ENCODE measurements around the gene DKK3. TPM values are rescaled to one million over a fixed set of nuclear protein-coding genes. Genes with fewer than 3 reads are reported as not detected.

DKK3 gene
- total and polyA plus RNA-seq, 2 donors from 2014 or later, result 49.6 to 59.5 TPM

- no peaks in the 10 kb centered on the region for H3K27me3 ChIP-seq (ENCODE audit: control insufficient read depth, insufficient read depth, low read length)
- H3K27ac ChIP-seq (ENCODE audit: low read depth in 2 of 2, low read length in 2 of 2), result no peak overlapping the region
- H3K9me3 ChIP-seq (ENCODE audit: control insufficient read depth in 2 of 3, insufficient read depth in 1 of 3, low read length in 3 of 3), result no peaks in the 10 kb centered on the region
- peak in 1 of 5 donors; percentile 22 for DNase-seq
- no peak overlapping the region for H3K9ac ChIP-seq (ENCODE audit: low read length in 3 of 3)
- TF ChIP-seq CTCF (IDR thresholded peaks at IDR 0.05; ENCODE audit: borderline replicate concordance, extremely low read depth, insufficient read depth), result no peak
- FAIRE-seq, result no peak
- H3K36me3 ChIP-seq (ENCODE audit: control insufficient read depth in 2 of 3, insufficient read depth in 3 of 3, low read length in 3 of 3), result no peaks in the 10 kb centered on the region
- H3K4me3 ChIP-seq (ENCODE audit: low read length in 3 of 3), result no peak overlapping the region
- intact Hi-C loops (cut with DNase I), result no loop called here
- no peaks in the 10 kb centered on the region for H3K4me1 ChIP-seq (ENCODE audit: control insufficient read depth in 2 of 3, insufficient read depth in 2 of 3, low read depth in 1 of 3, low read length in 3 of 3)
Observed at GRCh38 chr11:12053606-12054361, 45.4 kb upstream of the DKK3 start.

- H3K9me3 ChIP-seq (ENCODE audit: control insufficient read depth in 2 of 3, insufficient read depth in 1 of 3, low read length in 3 of 3), result no peaks in the 10 kb centered on the region
- no peak overlapping the region for H3K9ac ChIP-seq (ENCODE audit: low read length in 3 of 3)
- H3K27ac ChIP-seq (ENCODE audit: low read depth in 2 of 2, low read length in 2 of 2), result no peak overlapping the region
- FAIRE-seq, result no peak
- no peaks in the 10 kb centered on the region for H3K4me1 ChIP-seq (ENCODE audit: control insufficient read depth in 2 of 3, insufficient read depth in 2 of 3, low read depth in 1 of 3, low read length in 3 of 3)
- H3K36me3 ChIP-seq (ENCODE audit: control insufficient read depth in 2 of 3, insufficient read depth in 3 of 3, low read length in 3 of 3), result no peaks in the 10 kb centered on the region
- no peak for TF ChIP-seq CTCF (IDR thresholded peaks at IDR 0.05; ENCODE audit: borderline replicate concordance, extremely low read depth, insufficient read depth)
- no peak overlapping the region for H3K4me3 ChIP-seq (ENCODE audit: low read length in 3 of 3)
- no peak for DNase-seq
- H3K27me3 ChIP-seq (ENCODE audit: control insufficient read depth, insufficient read depth, low read length), result no peaks in the 10 kb centered on the region
- intact Hi-C loops (cut with DNase I), result no loop called here
Observed at GRCh38 chr11:12052676-12053605, 44.5 kb upstream of the DKK3 start.

DNA sequence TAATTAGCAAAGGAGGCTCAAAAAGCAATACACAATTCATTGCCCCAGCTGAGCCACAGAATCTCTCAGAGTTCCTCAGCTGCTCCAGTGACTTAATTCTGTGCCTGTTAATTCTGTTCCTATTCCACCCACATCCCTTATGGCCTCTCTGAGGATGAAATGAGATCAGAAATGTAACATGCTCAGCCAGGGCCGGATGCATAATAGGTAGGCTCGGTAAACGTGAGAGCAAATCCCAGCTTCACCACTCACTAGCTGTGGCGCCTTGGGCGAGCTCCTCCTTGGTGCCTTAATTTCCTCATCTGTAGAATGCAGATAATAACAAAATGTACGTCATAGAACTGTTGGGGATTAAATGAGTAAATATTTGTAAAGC is 42.8 kb upstream of the DKK3 start:
- Histone ChIP-seq H3K4me1 (ENCODE audit: control insufficient read depth in 2 of 3, insufficient read depth in 2 of 3, low read depth in 1 of 3, low read length in 3 of 3) (no peaks in the 10 kb centered on the region), H3K36me3 (ENCODE audit: control insufficient read depth in 2 of 3, insufficient read depth in 3 of 3, low read length in 3 of 3) (no peaks in the 10 kb centered on the region), H3K4me3 (ENCODE audit: low read length in 3 of 3) (no peak overlapping the region), H3K9me3 (ENCODE audit: control insufficient read depth in 2 of 3, insufficient read depth in 1 of 3, low read length in 3 of 3) (no peaks in the 10 kb centered on the region), H3K27me3 (ENCODE audit: control insufficient read depth, insufficient read depth, low read length) (no peaks in the 10 kb centered on the region), H3K9ac (ENCODE audit: low read length in 3 of 3) (no peak overlapping the region), H3K27ac (ENCODE audit: low read depth in 2 of 2, low read length in 2 of 2) (no peak overlapping the region)
- intact Hi-C loops (cut with DNase I), result no loop called here
- DNase-seq, result no peak
- FAIRE-seq, result no peak
- no peak for TF ChIP-seq CTCF (IDR thresholded peaks at IDR 0.05; ENCODE audit: borderline replicate concordance, extremely low read depth, insufficient read depth)

Data from kidney (tissue), 14 donors.